CD4-positive, alpha-beta T cell treated with Interleukin-10 for 1 hour (primary cell): ENCODE results near the gene CDRT15.
"Not testable (repeated sequence)": the region's sequence is repeated elsewhere in the genome, so short reads cannot be mapped to it uniquely, and the experiment has no call there.

ENCODE experiments used
- DNase-seq: peaks from one replicate; pipeline ENCODE4 v3.0.0-alpha.2; 2020

The CDRT15 gene

GRCh38 chr17:14236762-14237161 lies at the start of gene CDRT15:
Gene CDRT15, minus strand, starts transcription at chr17:14236862. Its CDS starts 29 bp downstream, at chr17:14236833.
- not testable (repeated sequence) for DNase-seq

- DNase-seq: no peak
These were observed 46.1 kb upstream of the CDRT15 start for GRCh38 chr17:14282726-14283125.

GRCh38 chr17:14281530-14281929 lies 44.9 kb upstream of the CDRT15 start:
- no peak for DNase-seq

- no peak for DNase-seq
These were observed 40.0 kb upstream of the CDRT15 start for GRCh38 chr17:14276535-14277250.

GRCh38 chr17:14270508-14270907 lies 33.8 kb upstream of the CDRT15 start:
- DNase-seq: no peak

- no peak for DNase-seq
These were observed 32.8 kb upstream of the CDRT15 start for GRCh38 chr17:14269473-14269872.

- DNase-seq: no peak
These were observed 31.6 kb upstream of the CDRT15 start for GRCh38 chr17:14268264-14268663.

GRCh38 chr17:14261406-14261805 lies 24.7 kb upstream of the CDRT15 start:
- no peak for DNase-seq

GRCh38 chr17:14245629-14246028 lies 9.0 kb upstream of the CDRT15 start:
- DNase-seq: no peak

GRCh38 chr17:14245002-14245401 lies 8.3 kb upstream of the CDRT15 start:
- DNase-seq: no peak

- DNase-seq: not testable (repeated sequence)
These were observed 2.6 kb upstream of the CDRT15 start for GRCh38 chr17:14239271-14239670.

- DNase-seq: not testable (repeated sequence)
These were observed 630 bp downstream of the CDRT15 start for GRCh38 chr17:14236032-14236431.

- DNase-seq: not testable (repeated sequence)
These were observed 1.6 kb downstream of the CDRT15 start for GRCh38 chr17:14235047-14235446.

GRCh38 chr17:14231187-14231586 lies 5.5 kb downstream of the CDRT15 start:
- not testable (repeated sequence) for DNase-seq

- no peak for DNase-seq
These were observed 7.8 kb downstream of the CDRT15 start for GRCh38 chr17:14228903-14229302.

GRCh38 chr17:14227052-14227451 lies 9.6 kb downstream of the CDRT15 start:
- no peak for DNase-seq

- DNase-seq: no peak
These were observed 11.2 kb downstream of the CDRT15 start for GRCh38 chr17:14225254-14225980.

- DNase-seq: no peak
These were observed 14.1 kb downstream of the CDRT15 start for GRCh38 chr17:14222611-14223010.

GRCh38 chr17:14214271-14214670 lies 22.4 kb downstream of the CDRT15 start:
- no peak for DNase-seq

- DNase-seq: no peak
These were observed 24.3 kb downstream of the CDRT15 start for GRCh38 chr17:14212401-14212800.

- no peak for DNase-seq
These were observed 24.9 kb downstream of the CDRT15 start for GRCh38 chr17:14211801-14212200.

GRCh38 chr17:14211246-14211645 lies 25.4 kb downstream of the CDRT15 start:
- DNase-seq: no peak

- no peak for DNase-seq
These were observed 27.4 kb downstream of the CDRT15 start for GRCh38 chr17:14209215-14209614.

GRCh38 chr17:14207791-14208190 lies 28.9 kb downstream of the CDRT15 start:
- DNase-seq: no peak
